PFSK-1 (cell line): ENCODE data around the gene CLCN7.

Experiments
- POLR2AphosphoS5 ChIP-seq: IDR thresholded peaks from 2 replicates; pipeline ENCODE4 v1.6.1; 2012; ENCODE audit warnings: low read depth, mild to moderate bottlenecking, control low read depth, low read length, moderate library complexity
- TAF1 ChIP-seq: IDR thresholded peaks from 2 replicates; pipeline ENCODE4 v1.6.1; 2012; ENCODE audit warnings: low read length, control low read depth, borderline replicate concordance; ENCODE audit not compliant: insufficient read depth

GRCh38 chr16:1519831-1520230 is 45.0 kb upstream of the CLCN7 start:
- TF ChIP-seq POLR2AphosphoS5 (no peak), TAF1 (no peak)
